Lung (tissue), 12 donors: Measurements from ENCODE around the gene DRC7. TPM values are rescaled to one million over a fixed set of nuclear protein-coding genes. Genes with fewer than 3 reads are reported as not detected.

ENCODE experiments used
- ATAC-seq: fragments of 200-7000 bp; cut with Tn5 transposase; one replicate; pipeline ENCODE4 v1.9.1; 2020; ENCODE audit warnings: moderate number of reproducible peaks; ENCODE audit not compliant: insufficient read depth, low FRiP score
- DNase-seq, 3 donors: peaks; one replicate each; pipeline ENCODE4 v3.0.0-alpha.2; 2013 to 2017
- H3K27ac ChIP-seq, 2 donors: one replicate each; pipeline ENCODE4 v1.5.1; 2013; ENCODE audit warnings: mild to moderate bottlenecking in 2 of 2, moderate library complexity in 2 of 2, control low read depth in 1 of 2, inconsistent platforms in 1 of 2, low read depth in 1 of 2, low read length in 1 of 2
- H3K27me3 ChIP-seq, 3 donors: one replicate each; pipeline ENCODE4 v1.5.1; 2013; ENCODE audit warnings: low read length in 2 of 3; ENCODE audit not compliant: control insufficient read depth in 3 of 3, insufficient read depth in 3 of 3
- H3K36me3 ChIP-seq, 4 donors: one replicate each; pipeline ENCODE4 v1.5.1; 2013; ENCODE audit warnings: low read length in 4 of 4, mild to moderate bottlenecking in 1 of 4, moderate library complexity in 1 of 4; ENCODE audit not compliant: control insufficient read depth in 4 of 4, insufficient read depth in 4 of 4
- H3K4me1 ChIP-seq, 5 donors: one replicate each; pipeline ENCODE4 v1.5.1; 2013; ENCODE audit warnings: low read length in 5 of 5, mild to moderate bottlenecking in 2 of 5, moderate library complexity in 1 of 5; ENCODE audit not compliant: control insufficient read depth in 5 of 5, insufficient read depth in 5 of 5
- H3K4me3 ChIP-seq: one replicate; pipeline ENCODE4 v1.5.1; 2013; ENCODE audit warnings: mild to moderate bottlenecking, control low read depth, moderate library complexity
- H3K9ac ChIP-seq, 2 donors: one replicate each; pipeline ENCODE4 v1.5.1; 2013; ENCODE audit warnings: low read length in 2 of 2, control low read depth in 1 of 2; ENCODE audit not compliant: insufficient read depth in 1 of 2
- H3K9me3 ChIP-seq, 4 donors: one replicate each; pipeline ENCODE4 v1.5.1; 2013; ENCODE audit warnings: low read length in 3 of 4, mild to moderate bottlenecking in 1 of 4, moderate library complexity in 1 of 4; ENCODE audit not compliant: control insufficient read depth in 4 of 4, insufficient read depth in 3 of 4
- WGBS, 2 donors: extraction: QIAGEN DNeasy Blood & Tissue Kit; methylation state at CpG; one replicate each; pipeline ENCODE4 v1.1.7; 2013; 5-methylcytosine and 5-hydroxymethylcytosine counted together
- polyA plus RNA-seq, 2 donors: library from polyadenylated mRNA; stranded (reverse); fragments of 200-250 nt; gene quantifications; one replicate each; pipeline ENCODE4 v1.2.1, GENCODE V29; 2013
- total RNA-seq, 2 donors: library from RNA; depleted of rRNA in 1 of 2; stranded (reverse); fragments of >200 nt in 1 of 2; gene quantifications; one replicate each; pipeline ENCODE4 v1.2.1, GENCODE V29; 2014 to 2021
- TF ChIP-seq, protein P1 (sequence below): IDR thresholded peaks from 2 replicates; pipeline ENCODE4 v1.5.1; 2012; ENCODE audit warnings: mild to moderate bottlenecking; ENCODE audit errors: control extremely low read depth, extremely low read depth
- donor health status: control.
- donor health status: control.
- donor health status: Bipolar disorder and iron deficiency.
- donor health status: healthy.
- donor health status: DM: yes; HTN: yes; CAD: no.

Gene DRC7
- total and polyA plus RNA-seq, 4 donors = 2.5 to 10.9 (median 6.4) TPM

DNA sequence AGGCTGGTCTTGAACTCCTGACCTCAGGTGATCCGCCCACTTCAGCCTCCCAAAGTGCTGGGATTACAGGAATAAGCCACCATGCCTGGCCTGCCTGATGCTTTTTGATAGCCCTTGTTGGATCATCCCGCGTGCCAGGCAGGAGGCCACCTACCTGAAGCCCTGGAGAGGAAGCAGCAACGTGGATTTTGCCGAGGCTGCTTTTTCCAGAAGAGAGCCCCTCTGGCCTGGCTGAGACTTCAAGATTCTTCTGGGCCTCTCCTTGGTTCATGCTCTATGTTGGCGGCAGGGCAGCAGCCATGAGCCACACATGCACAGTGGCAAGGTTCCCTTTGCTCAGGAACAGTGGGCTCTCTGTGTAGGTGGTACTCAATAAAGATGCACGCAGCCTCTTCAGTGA is 52.5 kb downstream of the DRC7 start:
- DNase-seq = no peak
- TF ChIP-seq, protein P1, sequence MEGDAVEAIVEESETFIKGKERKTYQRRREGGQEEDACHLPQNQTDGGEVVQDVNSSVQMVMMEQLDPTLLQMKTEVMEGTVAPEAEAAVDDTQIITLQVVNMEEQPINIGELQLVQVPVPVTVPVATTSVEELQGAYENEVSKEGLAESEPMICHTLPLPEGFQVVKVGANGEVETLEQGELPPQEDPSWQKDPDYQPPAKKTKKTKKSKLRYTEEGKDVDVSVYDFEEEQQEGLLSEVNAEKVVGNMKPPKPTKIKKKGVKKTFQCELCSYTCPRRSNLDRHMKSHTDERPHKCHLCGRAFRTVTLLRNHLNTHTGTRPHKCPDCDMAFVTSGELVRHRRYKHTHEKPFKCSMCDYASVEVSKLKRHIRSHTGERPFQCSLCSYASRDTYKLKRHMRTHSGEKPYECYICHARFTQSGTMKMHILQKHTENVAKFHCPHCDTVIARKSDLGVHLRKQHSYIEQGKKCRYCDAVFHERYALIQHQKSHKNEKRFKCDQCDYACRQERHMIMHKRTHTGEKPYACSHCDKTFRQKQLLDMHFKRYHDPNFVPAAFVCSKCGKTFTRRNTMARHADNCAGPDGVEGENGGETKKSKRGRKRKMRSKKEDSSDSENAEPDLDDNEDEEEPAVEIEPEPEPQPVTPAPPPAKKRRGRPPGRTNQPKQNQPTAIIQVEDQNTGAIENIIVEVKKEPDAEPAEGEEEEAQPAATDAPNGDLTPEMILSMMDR = no peak

DNA sequence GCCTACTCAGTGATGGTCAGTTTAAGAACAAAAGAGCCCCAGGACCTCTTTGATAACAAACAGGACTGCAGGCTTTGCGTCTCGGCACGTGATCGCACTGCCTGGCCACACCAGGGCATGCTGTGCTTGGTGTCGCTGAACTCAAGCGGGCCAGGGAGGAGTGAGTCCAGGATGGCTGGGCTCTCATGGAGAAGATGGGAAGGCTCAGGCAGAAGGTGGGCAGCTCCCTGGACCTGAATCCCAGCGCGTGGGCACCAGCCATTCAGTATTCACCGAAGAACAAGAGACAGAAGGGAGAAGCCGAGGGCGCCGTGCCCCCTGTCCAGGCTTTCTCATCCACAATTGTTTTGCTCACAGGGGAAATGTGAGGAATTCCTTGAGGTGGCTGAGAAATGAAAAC is 52.9 kb downstream of the DRC7 start:
- TF ChIP-seq, protein P1 = no peak
- H3K4me3 ChIP-seq = no peak overlapping the region
- H3K9me3 ChIP-seq = no peaks in the 10 kb centered on the region
- no peak for DNase-seq
- no peak overlapping the region for H3K27ac ChIP-seq
- no peaks in the 10 kb centered on the region for H3K4me1 ChIP-seq
- H3K9ac ChIP-seq = no peak overlapping the region
- ATAC-seq = no peak
- WGBS, 2 donors = 93 to 97% methylated on average over 12 of the region's 12 CpGs
- peaks cover 0 to 23% (median 3%) of the 10 kb centered on the region in 4 donors for H3K36me3 ChIP-seq
- no peaks in the 10 kb centered on the region for H3K27me3 ChIP-seq

More for the DNA sequence above, 52.5 kb downstream of the DRC7 start:
- no peak for ATAC-seq
- H3K27me3 ChIP-seq = no peaks in the 10 kb centered on the region
- no peaks in the 10 kb centered on the region for H3K4me1 ChIP-seq
- no peaks in the 10 kb centered on the region for H3K9me3 ChIP-seq
- H3K4me3 ChIP-seq = no peak overlapping the region
- H3K36me3 ChIP-seq = peaks cover 0 to 21% (median 4%) of the 10 kb centered on the region in 4 donors
- no peak overlapping the region for H3K9ac ChIP-seq
- no peak overlapping the region for H3K27ac ChIP-seq
- 91 to 94% methylated on average over 7 of the region's 7 CpGs for WGBS, 2 donors

DNA sequence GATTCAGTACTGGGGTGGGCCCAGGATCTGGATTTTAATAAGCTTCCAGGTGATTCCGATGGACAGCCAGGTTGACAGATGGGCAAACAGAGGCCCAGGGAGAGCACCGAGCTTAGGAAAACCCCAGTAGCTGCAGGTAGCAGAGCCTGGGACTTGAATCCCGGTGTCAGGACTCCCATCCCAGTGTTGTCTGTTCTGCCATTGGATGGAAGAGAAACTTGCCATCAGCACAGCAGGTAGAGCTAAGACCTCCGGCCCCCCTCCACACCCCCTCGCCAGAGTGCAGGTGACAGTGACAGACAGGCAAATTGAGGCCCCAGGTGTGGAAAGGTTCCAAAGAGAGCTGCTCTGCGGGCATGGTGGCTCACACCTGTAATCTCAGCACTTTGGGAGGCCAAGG is 53.4 kb downstream of the DRC7 start:
- H3K4me3 ChIP-seq = no peak overlapping the region
- ATAC-seq = no peak
- H3K9me3 ChIP-seq = no peaks in the 10 kb centered on the region
- H3K36me3 ChIP-seq = peaks cover 0 to 28% (median 3%) of the 10 kb centered on the region in 4 donors
- WGBS, 2 donors = 93 to 95% methylated on average over 6 of the region's 6 CpGs
- no peaks in the 10 kb centered on the region for H3K4me1 ChIP-seq
- no peak for DNase-seq
- no peak overlapping the region for H3K9ac ChIP-seq
- H3K27ac ChIP-seq = no peak overlapping the region
- TF ChIP-seq, protein P1 = no peak
- H3K27me3 ChIP-seq = no peaks in the 10 kb centered on the region

DNA sequence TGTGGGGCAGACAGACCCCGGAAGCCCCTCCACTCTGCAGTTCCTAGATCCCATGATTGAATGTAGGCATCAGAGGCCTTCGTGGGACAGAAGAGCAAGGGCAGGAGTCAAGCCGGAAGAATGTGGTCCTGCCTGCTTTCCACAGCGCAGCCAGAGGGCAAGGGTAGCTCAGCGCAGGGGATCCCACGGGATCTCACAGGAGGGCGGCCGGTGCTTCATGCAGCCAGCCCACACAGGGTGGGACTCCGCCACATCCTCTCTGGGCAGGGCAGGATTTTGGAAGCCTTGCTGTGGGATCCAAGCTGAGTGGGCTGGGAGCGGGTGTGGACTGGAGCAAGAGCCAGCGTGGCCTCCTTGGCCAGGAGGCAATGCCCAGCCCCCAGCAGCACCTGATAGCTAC is 54.0 kb downstream of the DRC7 start:
- peaks cover 0 to 30% (median 3%) of the 10 kb centered on the region in 4 donors for H3K36me3 ChIP-seq
- no peaks in the 10 kb centered on the region for H3K9me3 ChIP-seq
- TF ChIP-seq, protein P1 = no peak
- DNase-seq (no peak), ATAC-seq (no peak)
- no peak overlapping the region for H3K9ac ChIP-seq
- H3K27ac ChIP-seq = no peak overlapping the region
- no peak overlapping the region for H3K4me3 ChIP-seq
- WGBS, 2 donors = 90 to 92% methylated on average over 11 of the region's 11 CpGs
- no peaks in the 10 kb centered on the region for H3K27me3 ChIP-seq
- no peaks in the 10 kb centered on the region for H3K4me1 ChIP-seq
